Left lung (tissue), 10 donors: ENCODE data around the gene SDK1. TPM values are rescaled to one million over a fixed set of nuclear protein-coding genes. Genes with fewer than 3 reads are reported as not detected.

Source experiments
- ATAC-seq: fragments of 200-7000 bp; cut with Tn5 transposase; one replicate; pipeline ENCODE4 v1.9.1; 2020; ENCODE audit warnings: moderate library complexity
- DNase-seq, 4 donors: peaks; one replicate each; pipeline ENCODE4 v3.0.0-alpha.2; 2013 to 2020
- H3K27ac ChIP-seq, 2 donors: fragments of 200-600 bp; sonication (generic) in 1 of 2; one replicate each; pipeline versions ENCODE4 v1.5.0 to v1.8.0; 2020 to 2021
- H3K27me3 ChIP-seq, 2 donors: fragments of 200-600 bp; sonication (generic) in 1 of 2; one replicate each; pipeline versions ENCODE4 v1.5.0 to v1.8.0; 2020 to 2021
- H3K36me3 ChIP-seq, 2 donors: fragments of 200-600 bp; sonication (generic) in 1 of 2; one replicate each; pipeline versions ENCODE4 v1.5.0 to v1.8.0; 2020 to 2021
- H3K4me1 ChIP-seq, 2 donors: fragments of 200-600 bp; one replicate each; pipeline ENCODE4 v1.8.0; 2021
- H3K4me3 ChIP-seq, 2 donors: fragments of 200-600 bp; sonication (generic) in 1 of 2; one replicate each; pipeline versions ENCODE4 v1.5.0 to v1.8.0; 2020 to 2021; ENCODE audit warnings: mild to moderate bottlenecking in 1 of 2
- H3K9me3 ChIP-seq, 2 donors: fragments of 200-600 bp; sonication (generic) in 1 of 2; one replicate each; pipeline versions ENCODE4 v1.5.0 to v1.8.0; 2020 to 2021
- CTCF ChIP-seq, 2 donors: fragments of 200-600 bp; sonication (generic) in 1 of 2; IDR thresholded peaks; one replicate each; pipeline versions ENCODE4 v1.5.0 to v1.8.0; 2021; ENCODE audit warnings: antibody characterized with exemption in 2 of 2
- intact Hi-C, 2 donors: fragments of 100-400 bp; cut with DNase I; formaldehyde crosslinking; loops; one replicate each; pipeline versions ENCODE4 v1.11.2 to v1.14.2; 2022
- polyA plus RNA-seq, 6 donors: library from polyadenylated mRNA; unstranded; fragments of 120-200 nt; gene quantifications; one replicate each; pipeline ENCODE4 v1.2.1, GENCODE V29; 2013; ENCODE audit not compliant: insufficient read length in 6 of 6
- total RNA-seq, 2 donors: library from RNA; stranded (reverse); fragmentation: NEBNext Ultra II Directional; extraction: Animal tissue kit (Norgen Biotek cat#: 25700); gene quantifications; one replicate each; pipeline ENCODE4 v1.2.1, GENCODE V29; 2021
- donor health status: DM: no; HTN: yes; CAD: no.
- donor health status: DM: no; HTN: no; CAD: no.

Gene SDK1
- total and polyA plus RNA-seq, 8 donors = 5.5 to 17.6 (median 13.0) TPM

GRCh38 chr7:3973264-3973663 is 672.2 kb downstream of the SDK1 start:
- H3K27me3 ChIP-seq = no peaks in the 10 kb centered on the region
- DNase-seq (peak in 1 of 4 donors; percentile 47), ATAC-seq (no peak)
- no peak overlapping the region for H3K27ac ChIP-seq
- H3K4me1 ChIP-seq = no peaks in the 10 kb centered on the region
- H3K36me3 ChIP-seq = no peaks in the 10 kb centered on the region
- intact Hi-C loops = no loop called here
- H3K4me3 ChIP-seq = no peak overlapping the region
- H3K9me3 ChIP-seq = no peaks in the 10 kb centered on the region
- TF ChIP-seq CTCF (IDR thresholded peaks at IDR 0.05) = no peak

GRCh38 chr7:3974329-3974728 is 673.3 kb downstream of the SDK1 start:
- ATAC-seq = no peak
- DNase-seq = peak in 1 of 4 donors; percentile 49
- intact Hi-C loops = no loop called here
- Histone ChIP-seq H3K4me3 (no peak overlapping the region), H3K4me1 (no peaks in the 10 kb centered on the region), H3K27ac (no peak overlapping the region), H3K27me3 (no peaks in the 10 kb centered on the region), H3K9me3 (no peaks in the 10 kb centered on the region), H3K36me3 (no peaks in the 10 kb centered on the region)
- no peak for TF ChIP-seq CTCF (IDR thresholded peaks at IDR 0.05)

- no peak for ATAC-seq
- no peaks in the 10 kb centered on the region for H3K4me1 ChIP-seq
- H3K27ac ChIP-seq = no peak overlapping the region
- no peak for DNase-seq
- no peak for TF ChIP-seq CTCF (IDR thresholded peaks at IDR 0.05)
- H3K9me3 ChIP-seq = no peaks in the 10 kb centered on the region
- no peak overlapping the region for H3K4me3 ChIP-seq
- no peaks in the 10 kb centered on the region for H3K36me3 ChIP-seq
- intact Hi-C loops = no loop called here
- H3K27me3 ChIP-seq = no peaks in the 10 kb centered on the region
Measured at GRCh38 chr7:3975371-3975770, 674.3 kb downstream of the SDK1 start.

- no peak for TF ChIP-seq CTCF (IDR thresholded peaks at IDR 0.05)
- Histone ChIP-seq H3K36me3 (no peaks in the 10 kb centered on the region), H3K4me3 (no peak overlapping the region), H3K27ac (no peak overlapping the region), H3K4me1 (no peaks in the 10 kb centered on the region), H3K9me3 (peaks cover 0 to 7% of the 10 kb centered on the region in 2 donors), H3K27me3 (no peaks in the 10 kb centered on the region)
- intact Hi-C loops = no loop called here
- DNase-seq = peak in 1 of 4 donors; percentile 33
- no peak for ATAC-seq
Measured at GRCh38 chr7:3977391-3977790, 676.3 kb downstream of the SDK1 start.

GRCh38 chr7:3978839-3979238 is 677.8 kb downstream of the SDK1 start:
- Histone ChIP-seq H3K9me3 (peaks cover 0 to 7% of the 10 kb centered on the region in 2 donors), H3K36me3 (no peaks in the 10 kb centered on the region), H3K4me3 (no peak overlapping the region), H3K27ac (no peak overlapping the region), H3K27me3 (no peaks in the 10 kb centered on the region), H3K4me1 (no peaks in the 10 kb centered on the region)
- peak; percentile 92 for ATAC-seq
- no peak for TF ChIP-seq CTCF (IDR thresholded peaks at IDR 0.05)
- DNase-seq = peak in 2 of 4 donors; percentile 49
- intact Hi-C loops = no loop called here
